MM.1S (cell line): ENCODE results near the gene KIF17.
A peak's percentile ranks its signal among the peaks of the same experiment; 100 is the strongest.

Experiments
- DNase-seq: peaks from one replicate; pipeline ENCODE4 v3.0.0-alpha.2; 2015
- H2AFZ ChIP-seq: fragments of 300-600 bp; sonication (generic); 2 replicates; pipeline ENCODE4 v1.6.0; 2016; ENCODE audit warnings: antibody characterized with exemption, low read length
- H3F3A ChIP-seq: fragments of 300-600 bp; sonication (generic); 2 replicates; pipeline ENCODE4 v1.6.1; 2016; ENCODE audit warnings: mild to moderate bottlenecking, antibody characterized with exemption, low read length, moderate library complexity, mixed read lengths; ENCODE audit not compliant: insufficient read depth
- H3K27ac ChIP-seq: fragments of 300-600 bp; sonication (generic); 2 replicates; pipeline ENCODE4 v1.5.1; 2016; ENCODE audit warnings: mild to moderate bottlenecking, low read length
- H3K27me3 ChIP-seq: fragments of 300-600 bp; sonication (generic); replicated peaks from 2 replicates; pipeline ENCODE4 v1.6.0; 2016; ENCODE audit warnings: low read length; ENCODE audit not compliant: insufficient read depth
- H3K36me3 ChIP-seq: fragments of 300-600 bp; sonication (generic); replicated peaks from 2 replicates; pipeline ENCODE4 v1.6.1; 2016; ENCODE audit warnings: mild to moderate bottlenecking, low read length, mixed read lengths; ENCODE audit not compliant: insufficient read depth
- H3K4me1 ChIP-seq: fragments of 300-600 bp; sonication (generic); 2 replicates; pipeline ENCODE4 v1.6.1; 2016; ENCODE audit warnings: low read length, mixed read lengths
- H3K4me2 ChIP-seq: fragments of 300-600 bp; sonication (generic); 2 replicates; pipeline ENCODE4 v1.6.0; 2016; ENCODE audit warnings: low read depth, low read length
- H3K4me3 ChIP-seq: fragments of 300-600 bp; sonication (generic); 2 replicates; pipeline ENCODE4 v1.5.1; 2016; ENCODE audit warnings: low read length, mixed read lengths
- H3K79me2 ChIP-seq: fragments of 300-600 bp; sonication (generic); 2 replicates; pipeline ENCODE4 v1.6.1; 2016; ENCODE audit warnings: mixed run types, low read length, mixed read lengths
- H3K9ac ChIP-seq: fragments of 300-600 bp; sonication (generic); 2 replicates; pipeline ENCODE4 v1.6.1; 2016; ENCODE audit warnings: low read length, mixed read lengths
- H3K9me2 ChIP-seq: fragments of 300-600 bp; sonication (generic); replicated peaks from 2 replicates; pipeline ENCODE4 v1.6.1; 2016; ENCODE audit warnings: mild to moderate bottlenecking, low read length, mixed read lengths; ENCODE audit not compliant: insufficient read depth
- H3K9me3 ChIP-seq: fragments of 300-600 bp; sonication (generic); replicated peaks from 2 replicates; pipeline ENCODE4 v1.6.1; 2016; ENCODE audit warnings: mild to moderate bottlenecking, low read length, mixed read lengths; ENCODE audit not compliant: insufficient read depth
- H4K20me1 ChIP-seq: fragments of 300-600 bp; sonication (generic); 2 replicates; pipeline ENCODE4 v1.6.1; 2016; ENCODE audit warnings: mild to moderate bottlenecking, low read length, moderate library complexity, mixed read lengths; ENCODE audit not compliant: insufficient read depth
- EZH2 ChIP-seq: fragments of 300-600 bp; sonication (generic); optimal IDR thresholded peaks from 2 replicates; pipeline ENCODE3; 2017; ENCODE audit warnings: low read depth, mild to moderate bottlenecking, antibody characterized with exemption, low read length, mixed read lengths
- EZH2phosphoT487 ChIP-seq: fragments of 300-600 bp; sonication (generic); IDR thresholded peaks from 2 replicates; pipeline ENCODE4 v1.6.1; 2018; ENCODE audit warnings: antibody characterized with exemption, low read length
- TF ChIP-seq, protein P1 (sequence below): fragments of 300-600 bp; sonication (generic); IDR thresholded peaks from 2 replicates; pipeline ENCODE4 v1.5.1; 2016; ENCODE audit warnings: antibody characterized with exemption, low read length, mixed read lengths

The KIF17 gene

DNA sequence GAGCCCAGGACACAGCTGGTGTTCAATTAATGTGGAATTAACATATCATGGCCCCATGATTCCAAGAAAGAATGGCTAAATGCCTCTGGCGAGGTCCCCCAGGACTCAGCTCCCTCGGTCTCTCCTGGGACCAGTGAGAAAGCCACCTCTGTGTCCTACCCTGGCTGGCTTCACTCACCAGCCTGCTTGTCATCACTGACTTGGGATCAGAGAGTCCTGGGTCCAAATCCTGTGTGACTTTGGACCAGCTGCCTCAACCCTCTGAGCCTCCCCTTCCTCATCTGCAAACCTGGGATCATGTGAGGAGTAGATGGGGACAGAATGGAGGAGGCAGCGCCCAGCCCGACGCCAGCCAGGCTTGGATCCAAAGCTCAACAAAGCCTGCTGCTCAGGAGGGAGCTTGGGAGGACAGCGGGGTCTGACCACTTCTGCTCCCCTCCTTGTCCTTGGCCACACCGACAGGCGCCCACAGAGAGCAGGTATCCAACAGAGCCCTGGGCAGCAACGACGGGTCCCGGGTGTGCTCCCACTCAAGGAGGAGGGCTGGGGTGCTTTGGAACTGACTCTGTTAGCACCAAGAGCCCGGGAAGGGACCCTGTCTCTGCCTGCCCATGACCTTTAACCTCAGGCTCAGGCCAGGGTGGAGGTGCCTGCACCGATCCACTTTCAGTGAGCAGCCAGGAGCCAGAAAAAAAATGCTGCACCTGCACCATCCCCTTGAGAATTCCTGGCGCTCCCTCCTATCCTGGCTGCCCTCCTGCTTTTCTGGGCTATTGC is 11.5 kb upstream of the KIF17 start:
- no peaks in the 10 kb centered on the region for H3K9me2 ChIP-seq

DNA sequence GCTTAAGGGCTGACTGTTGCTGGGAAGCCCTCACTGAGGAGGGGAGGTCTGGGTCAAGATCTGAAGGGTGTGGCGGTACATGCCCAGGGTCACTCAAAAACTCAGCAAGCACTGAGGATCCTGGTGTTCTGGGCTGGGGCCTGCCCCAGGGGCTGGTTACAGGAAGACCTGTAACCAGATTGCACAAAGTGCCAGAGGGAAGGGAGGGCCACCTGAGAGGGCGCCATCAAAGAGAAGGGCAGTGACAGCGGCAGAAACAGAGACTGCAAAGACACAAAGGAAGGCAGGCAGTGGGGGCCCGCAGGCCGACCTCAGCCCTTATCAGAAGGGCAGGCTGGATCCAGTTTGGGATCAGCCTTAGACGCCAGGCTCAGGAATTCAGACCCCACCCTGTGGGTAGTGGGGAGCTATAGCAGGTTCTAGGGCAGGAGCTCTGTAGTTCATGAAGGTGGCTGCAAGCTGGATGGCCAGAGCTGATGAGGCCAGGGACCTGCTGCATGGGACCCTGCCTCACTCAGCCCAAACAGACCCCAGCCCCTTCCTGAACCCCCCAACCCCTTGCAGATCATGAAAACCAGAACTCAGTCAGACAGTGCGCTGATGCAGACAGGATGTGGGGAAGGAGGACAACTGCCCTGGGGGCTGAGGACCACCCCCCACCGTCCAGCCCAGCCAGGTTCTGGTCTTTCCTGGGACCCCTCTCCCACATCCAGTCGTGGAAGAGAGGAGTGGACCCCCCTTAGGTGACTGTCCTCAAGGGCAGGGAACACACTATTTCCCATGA is 10.8 kb upstream of the KIF17 start:
- no peak for TF ChIP-seq EZH2
- no peak for TF ChIP-seq EZH2phosphoT487
- TF ChIP-seq, protein P1, sequence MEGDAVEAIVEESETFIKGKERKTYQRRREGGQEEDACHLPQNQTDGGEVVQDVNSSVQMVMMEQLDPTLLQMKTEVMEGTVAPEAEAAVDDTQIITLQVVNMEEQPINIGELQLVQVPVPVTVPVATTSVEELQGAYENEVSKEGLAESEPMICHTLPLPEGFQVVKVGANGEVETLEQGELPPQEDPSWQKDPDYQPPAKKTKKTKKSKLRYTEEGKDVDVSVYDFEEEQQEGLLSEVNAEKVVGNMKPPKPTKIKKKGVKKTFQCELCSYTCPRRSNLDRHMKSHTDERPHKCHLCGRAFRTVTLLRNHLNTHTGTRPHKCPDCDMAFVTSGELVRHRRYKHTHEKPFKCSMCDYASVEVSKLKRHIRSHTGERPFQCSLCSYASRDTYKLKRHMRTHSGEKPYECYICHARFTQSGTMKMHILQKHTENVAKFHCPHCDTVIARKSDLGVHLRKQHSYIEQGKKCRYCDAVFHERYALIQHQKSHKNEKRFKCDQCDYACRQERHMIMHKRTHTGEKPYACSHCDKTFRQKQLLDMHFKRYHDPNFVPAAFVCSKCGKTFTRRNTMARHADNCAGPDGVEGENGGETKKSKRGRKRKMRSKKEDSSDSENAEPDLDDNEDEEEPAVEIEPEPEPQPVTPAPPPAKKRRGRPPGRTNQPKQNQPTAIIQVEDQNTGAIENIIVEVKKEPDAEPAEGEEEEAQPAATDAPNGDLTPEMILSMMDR, result no peak
- no peaks in the 10 kb centered on the region for H3K9me3 ChIP-seq
- peaks cover 9% of the 10 kb centered on the region for H3F3A ChIP-seq
- H3K9ac ChIP-seq, result no peak overlapping the region
- H3K27ac ChIP-seq, result no peak overlapping the region
- no peaks in the 10 kb centered on the region for H3K36me3 ChIP-seq
- no peak overlapping the region for H2AFZ ChIP-seq
- H3K4me3 ChIP-seq, result no peak overlapping the region
- H4K20me1 ChIP-seq, result no peaks in the 10 kb centered on the region
- peaks cover 7% of the 10 kb centered on the region; the same call in 1 of the 2 replicates for H3K4me1 ChIP-seq
- H3K79me2 ChIP-seq, result no peaks in the 10 kb centered on the region
- H3K27me3 ChIP-seq, result peaks cover 86% of the 10 kb centered on the region
- no peak overlapping the region for H3K4me2 ChIP-seq
- H3K9me2 ChIP-seq, result no peaks in the 10 kb centered on the region
- DNase-seq, result no peak

More for the DNA sequence above, 11.5 kb upstream of the KIF17 start:
- Histone ChIP-seq H3K9me3 (no peaks in the 10 kb centered on the region), H3K4me2 (no peak overlapping the region), H3K27me3 (peaks cover 78% of the 10 kb centered on the region), H3K9ac (no peak overlapping the region), H4K20me1 (no peaks in the 10 kb centered on the region), H3K4me1 (peaks cover 11% of the 10 kb centered on the region; the same call in 1 of the 2 replicates), H2AFZ (no peak overlapping the region), H3F3A (peaks cover 16% of the 10 kb centered on the region), H3K27ac (no peak overlapping the region), H3K4me3 (no peak overlapping the region), H3K36me3 (no peaks in the 10 kb centered on the region), H3K79me2 (no peaks in the 10 kb centered on the region)
- TF ChIP-seq, protein P1, result no peak
- DNase-seq, result no peak

DNA sequence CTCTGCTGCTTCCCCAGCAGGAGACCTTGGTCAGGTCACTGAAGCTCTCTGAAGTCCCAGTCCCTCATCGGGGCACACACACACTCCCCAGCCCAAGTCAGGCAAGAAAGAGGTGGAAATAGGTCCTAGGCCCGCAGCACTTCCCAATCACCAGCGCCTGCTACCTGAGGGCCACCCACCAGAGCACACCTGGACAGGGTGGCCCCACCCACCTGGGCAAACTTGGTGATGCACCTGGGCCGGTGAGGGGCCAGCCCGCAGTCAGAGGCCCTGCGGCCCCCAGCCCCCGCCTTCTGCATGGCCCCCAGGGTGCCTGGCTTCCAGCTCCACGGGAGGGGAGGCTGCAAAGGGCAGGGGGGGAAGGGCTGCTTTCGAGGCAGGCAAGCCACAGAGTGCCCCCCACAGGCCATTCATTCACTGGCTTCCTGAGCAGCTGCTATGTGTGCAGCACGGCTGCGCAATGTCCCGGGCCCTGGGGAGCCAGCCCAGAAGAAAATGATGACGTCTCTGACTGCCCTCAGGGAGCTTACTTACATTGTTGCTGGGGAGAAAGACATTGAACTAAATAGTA is 10.0 kb upstream of the KIF17 start:
- Histone ChIP-seq H3K9ac (no peak overlapping the region), H3K9me2 (no peaks in the 10 kb centered on the region), H3K79me2 (no peaks in the 10 kb centered on the region), H3K4me1 (peaks cover 7% of the 10 kb centered on the region; the same call in 1 of the 2 replicates), H3F3A (peaks cover 3% of the 10 kb centered on the region; the same call in 1 of the 2 replicates), H3K4me2 (no peak overlapping the region), H3K9me3 (no peaks in the 10 kb centered on the region), H4K20me1 (no peaks in the 10 kb centered on the region), H2AFZ (no peak overlapping the region), H3K27ac (no peak overlapping the region), H3K36me3 (no peaks in the 10 kb centered on the region), H3K27me3 (peaks cover 93% of the 10 kb centered on the region), H3K4me3 (no peak overlapping the region)
- DNase-seq, result no peak
- TF ChIP-seq, protein P1, result 0 out of 2 replicates have a peak, but pooled peaks have one; percentile 7
- no peak for TF ChIP-seq EZH2
- TF ChIP-seq EZH2phosphoT487, result no peak
